ENCODE measurements around the gene PDILT. TPM values are rescaled to one million over a fixed set of nuclear protein-coding genes. Genes with fewer than 3 reads are reported as not detected.

PDILT gene
- total RNA-seq, 1 experiment from 2014 or later, result not detected

DNA sequence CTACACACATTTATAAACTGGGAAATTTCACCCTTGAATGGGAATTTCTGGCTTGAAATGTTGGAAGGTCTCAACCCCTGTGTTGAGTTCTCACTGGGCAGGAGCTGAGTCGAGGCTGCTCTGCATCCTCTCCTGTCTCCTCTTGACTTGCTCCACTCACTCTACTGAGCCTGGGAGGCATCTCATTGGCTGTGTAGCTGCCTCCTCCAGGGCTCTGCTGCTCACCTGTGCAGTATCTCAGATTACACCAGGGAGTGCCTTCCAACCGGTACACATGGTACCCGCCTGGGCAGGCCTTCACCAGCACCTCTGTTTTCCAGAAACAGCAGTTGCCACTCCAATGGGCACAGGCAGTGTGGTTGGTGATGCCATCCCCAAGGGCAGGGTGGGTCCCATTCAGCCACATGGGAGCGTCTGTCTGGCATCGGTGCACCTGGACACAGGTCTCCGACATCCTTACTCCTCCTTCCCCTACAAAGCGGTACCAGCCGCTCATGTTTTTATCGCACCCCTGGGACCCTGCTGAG is 80.9 kb downstream of the PDILT start:
- H2BK5ac ChIP-seq (ENCODE audit: insufficient read length, low read length), result no peak overlapping the region
- no peak overlapping the region for H2AK5ac ChIP-seq (ENCODE audit: insufficient read length, low read length)
- DNase-seq, result no peak
- H2BK20ac ChIP-seq (ENCODE audit: low read depth, low read length, poor library complexity, severe bottlenecking), result no peak overlapping the region
- no peak overlapping the region for H3K18ac ChIP-seq (ENCODE audit: insufficient read length, low read depth, low read length)
- WGBS (ENCODE audit: extremely low coverage, insufficient read length, low lambda C conversion rate), result no CpG with 5 or more reads among the region's 9 CpGs
- no peaks in the 10 kb centered on the region for H3K9me3 ChIP-seq (ENCODE audit: control insufficient read depth, low read depth, low read length)
- no peak overlapping the region for H3K27ac ChIP-seq (ENCODE audit: insufficient read length, low read depth, low read length)
- no peaks in the 10 kb centered on the region for H3K27me3 ChIP-seq (ENCODE audit: insufficient read depth, low read length)
- Mint-ChIP-seq H3K4me3 (no peak overlapping the region), H3K27ac (peak overlapping the region in 1 of 3 experiments; percentile 49; a peak in 1 of 7 replicates), H3K4me1 (peaks cover 2 to 3% of the 10 kb centered on the region in 2 experiments; a peak in 1 of 4 replicates), H3K27me3 (ENCODE audit: low read depth) (peaks cover 7% of the 10 kb centered on the region), H3K36me3 (ENCODE audit: insufficient read depth in 1 of 3, low read depth in 3 of 3) (no peaks in the 10 kb centered on the region), H3K9me3 (no peaks in the 10 kb centered on the region; a peak in 1 of 5 replicates)
- no peak overlapping the region for H2BK12ac ChIP-seq (ENCODE audit: insufficient read length, low read depth, low read length)
- no peak overlapping the region for H2BK120ac ChIP-seq (ENCODE audit: low read depth, low read length, poor library complexity, severe bottlenecking)
- H3K4ac ChIP-seq (ENCODE audit: low read depth, low read length), result no peak overlapping the region
- H2BK15ac ChIP-seq (ENCODE audit: low read depth, low read length), result no peak overlapping the region
- H3K23ac ChIP-seq (ENCODE audit: insufficient read length, low read depth, low read length), result no peak overlapping the region
- no peak for TF ChIP-seq CTCF (conservative IDR thresholded peaks at IDR 0.05)
- H3K14ac ChIP-seq (ENCODE audit: insufficient read depth, low read length), result no peak overlapping the region
- no peak overlapping the region for H2AFZ ChIP-seq (ENCODE audit: low read length)
- H3K9ac ChIP-seq (ENCODE audit: extremely low read depth, insufficient read length, low read length), result no peak overlapping the region
- 0 out of 2 replicates have a peak, but pooled peaks cover 2% of the 10 kb centered on the region for H3K79me2 ChIP-seq (ENCODE audit: insufficient read depth, low read length)
- no peaks in the 10 kb centered on the region for H3K4me1 ChIP-seq (ENCODE audit: insufficient read depth, low read length)
- H3T11ph ChIP-seq (ENCODE audit: low read length), result no peak overlapping the region
- H3K4me2 ChIP-seq (ENCODE audit: insufficient read depth, insufficient read length, low read length), result no peak overlapping the region
- H4K5ac ChIP-seq (ENCODE audit: insufficient read length, low read depth, low read length), result no peak overlapping the region
- peaks cover 3% of the 10 kb centered on the region for H4K20me1 ChIP-seq (ENCODE audit: control insufficient read depth, insufficient read depth, insufficient read length)
- H4K8ac ChIP-seq (replicated peaks; ENCODE audit: insufficient read length, low read depth, low read length), result no peak overlapping the region
- no peak overlapping the region for H4K91ac ChIP-seq (ENCODE audit: insufficient read length, low read depth, low read length)
- no peaks in the 10 kb centered on the region for H3K23me2 ChIP-seq (ENCODE audit: insufficient read length, low read depth, low read length, poor library complexity, severe bottlenecking)
- H3K56ac ChIP-seq (ENCODE audit: insufficient read length, low read depth, low read length), result no peak overlapping the region
- no peaks in the 10 kb centered on the region for H3K79me1 ChIP-seq (ENCODE audit: insufficient read depth, low read depth, low read length, poor library complexity, severe bottlenecking)

Data from H9 (cell line).